Mammary epithelial cell (primary cell): Measurements from ENCODE around the gene A2ML1.

Experiments used
- CTCF ChIP-seq, 2 donors: IDR thresholded peaks in 1 of 2; conservative IDR thresholded peaks in 1 of 2; 2 replicates each; pipeline ENCODE4 v1.5.1; 2011 to 2012; ENCODE audit warnings: inconsistent platforms in 2 of 2, low read length in 2 of 2, mild to moderate bottlenecking in 2 of 2, control low read depth in 1 of 2, low read depth in 1 of 2; ENCODE audit not compliant: insufficient read depth in 1 of 2; ENCODE audit errors: extremely low read depth in 1 of 2
- EZH2 ChIP-seq: IDR thresholded peaks from 2 replicates; pipeline ENCODE4 v1.6.1; 2012; ENCODE audit warnings: low read length, inconsistent platforms, borderline replicate concordance

GRCh38 chr12:8886502-8887284 lies 64.3 kb downstream of the A2ML1 start:
- no peak for TF ChIP-seq CTCF (conservative IDR thresholded peaks at IDR 0.05 in 1 of 2, IDR thresholded peaks at IDR 0.05 in 1 of 2; ENCODE audit: extremely low read depth in 1 of 2, insufficient read depth in 1 of 2, low read depth in 1 of 2, low read length in 2 of 2)
- TF ChIP-seq EZH2: no peak
